Endothelial cell of umbilical vein (primary cell): Measurements from ENCODE around the gene USH2A. TPM values are rescaled to one million over a fixed set of nuclear protein-coding genes. Genes with fewer than 3 reads are reported as not detected.

ENCODE experiments used
- BruUV-seq: library from RNA; stranded (reverse); fragments of 400-500 nt; replicated peaks from 2 replicates; lab custom pipeline; 2021; lab: Mats Ljungman, UMichigan
- CTCF ChIA-PET: fragments of 300-600, 350-600 bp; sonication (Branson Sonifier 250); formaldehyde crosslinking; loops from one replicate; lab custom pipeline; 2021; ENCODE audit warnings: antibody characterized with exemption, inconsistent platforms; lab: Charles Lee
- POLR2A ChIA-PET: fragments of 300-600, 350-600 bp; sonication (Branson Sonifier 250); formaldehyde crosslinking; loops from one replicate; lab custom pipeline; 2021; ENCODE audit warnings: antibody characterized with exemption, inconsistent platforms; lab: Charles Lee
- DNase-seq: peaks from one replicate; pipeline ENCODE4 v3.0.0-alpha.2; 2011; ENCODE audit warnings: low read depth, low spot score
- FAIRE-seq: peaks from 2 replicates; lab custom pipeline; 2011; peaks lifted over from hg19 to GRCh38; lab: Jason Lieb, UNC
- H2AFZ ChIP-seq: 2 replicates; pipeline ENCODE4 v1.6.0; 2012; ENCODE audit warnings: low read depth, low read length, control low read depth, inconsistent platforms
- H3K27ac ChIP-seq: 2 replicates; pipeline ENCODE4 v1.5.1; 2011; ENCODE audit warnings: low read depth, mild to moderate bottlenecking, control low read depth, low read length, moderate library complexity; ENCODE audit not compliant: insufficient read depth
- H3K27me3 ChIP-seq, 2 experiments: 2 replicates each; pipeline versions ENCODE4 v1.6.0 to v1.6.1; 2011; ENCODE audit warnings: low read length in 2 of 2, mixed read lengths in 1 of 2; ENCODE audit not compliant: control insufficient read depth in 2 of 2, insufficient read depth in 2 of 2
- H3K36me3 ChIP-seq, 2 experiments: 2 replicates in 1 of 2; 3 replicates in 1 of 2; pipeline ENCODE4 v1.5.1; 2011; ENCODE audit warnings: low read length in 2 of 2, mild to moderate bottlenecking in 1 of 2, moderate library complexity in 1 of 2; ENCODE audit not compliant: control insufficient read depth in 2 of 2, insufficient read depth in 2 of 2; ENCODE audit errors: extremely low read depth in 1 of 2
- H3K4me1 ChIP-seq: 3 replicates; pipeline ENCODE4 v1.5.1; 2011; ENCODE audit warnings: mild to moderate bottlenecking, low read length; ENCODE audit not compliant: control insufficient read depth, insufficient read depth; ENCODE audit errors: extremely low read depth
- H3K4me2 ChIP-seq: 2 replicates; pipeline ENCODE4 v1.6.1; 2011; ENCODE audit warnings: low read length, control low read depth, mixed read lengths; ENCODE audit not compliant: insufficient read depth
- H3K4me3 ChIP-seq, 3 experiments: fragments of 200-600 bp in 1 of 3; sonication (generic), shearing (Covaris generic) in 1 of 3; replicated peaks in 1 of 3; 2 replicates each; pipeline ENCODE4 v1.5.1; 2011 to 2016; ENCODE audit warnings: control low read depth in 3 of 3, low read length in 3 of 3, mild to moderate bottlenecking in 2 of 3, inconsistent platforms in 1 of 3, low read depth in 1 of 3, moderate library complexity in 1 of 3; ENCODE audit not compliant: insufficient read depth in 1 of 3
- H3K79me2 ChIP-seq: 2 replicates; pipeline ENCODE4 v1.6.0; 2012; ENCODE audit warnings: low read length, inconsistent platforms; ENCODE audit not compliant: control insufficient read depth, insufficient read depth
- H3K9ac ChIP-seq: replicated peaks from 2 replicates; pipeline ENCODE3; 2011; ENCODE audit warnings: low read length, control low read depth; ENCODE audit not compliant: insufficient read depth; ENCODE audit errors: extremely low read depth
- H3K9me1 ChIP-seq: replicated peaks from 3 replicates; pipeline ENCODE4 v1.6.0; 2011; ENCODE audit warnings: mild to moderate bottlenecking, low read length; ENCODE audit not compliant: control insufficient read depth, insufficient read depth; ENCODE audit errors: extremely low read depth
- H3K9me3 ChIP-seq: replicated peaks from 2 replicates; pipeline ENCODE4 v1.5.1; 2012; ENCODE audit warnings: low read length, inconsistent platforms; ENCODE audit not compliant: control insufficient read depth, insufficient read depth
- H4K20me1 ChIP-seq: replicated peaks from 2 replicates; pipeline ENCODE3; 2011; ENCODE audit warnings: mild to moderate bottlenecking, low read length; ENCODE audit not compliant: control insufficient read depth, insufficient read depth; ENCODE audit errors: extremely low read depth
- FOS ChIP-seq: IDR thresholded peaks from 2 replicates; pipeline ENCODE4 v1.6.1; 2011; ENCODE audit warnings: mild to moderate bottlenecking, low read length, moderate library complexity, borderline replicate concordance; ENCODE audit not compliant: insufficient read depth
- GATA2 ChIP-seq: IDR thresholded peaks from 2 replicates; pipeline ENCODE4 v1.7.0; 2011; ENCODE audit warnings: low read depth, mild to moderate bottlenecking, moderate library complexity, mixed read lengths, low read length; ENCODE audit not compliant: insufficient read length, insufficient read depth
- JUN ChIP-seq: IDR thresholded peaks from 2 replicates; pipeline ENCODE4 v1.6.1; 2011; ENCODE audit warnings: borderline replicate concordance, low read depth; ENCODE audit not compliant: insufficient read length, insufficient read depth
- POLR2A ChIP-seq: IDR thresholded peaks from 2 replicates; pipeline ENCODE4 v1.6.1; 2012; ENCODE audit warnings: low read depth, mild to moderate bottlenecking, control low read depth, low read length
- dilution Hi-C: fragments of 300-500 bp; cut with MboI; formaldehyde crosslinking; loops from one replicate; pipeline ENCODE4 v1.15.0; 2019; ENCODE audit warnings: low sequenced_read_pairs; ENCODE audit not compliant: extremely low pct_ligation_motif_present
- intact Hi-C: fragments of 100-400 bp; cut with micrococcal nuclease; formaldehyde crosslinking; loops from one replicate; pipeline ENCODE4 v1.10.0; 2022
- polyA plus RNA-seq, 4 experiments: library from polyadenylated mRNA; depleted of rRNA in 3 of 4; stranded (reverse) in 3 of 4; unstranded in 1 of 4; fragments of >200 nt; gene quantifications; 2 replicates each; pipeline versions ENCODE4 v1.2.1 to v1.2.3, GENCODE V29; 2011 to 2012; ENCODE audit warnings: missing spikeins in 1 of 4
- total RNA-seq: library from RNA; stranded (reverse); gene quantifications from 2 replicates; pipeline ENCODE4 v1.2.3, GENCODE V29; 2021
- TF ChIP-seq, protein P1 (sequence below): IDR thresholded peaks from 2 replicates; pipeline ENCODE4 v1.6.1; 2011; ENCODE audit not compliant: insufficient read depth, insufficient read length
- TF ChIP-seq, protein P2 (sequence below), 2 donors: IDR thresholded peaks; 1 replicate in 1 of 2; 2 replicates in 1 of 2; pipeline ENCODE4 v1.5.1; 2011; ENCODE audit warnings: low read length in 2 of 2, mild to moderate bottlenecking in 2 of 2, moderate library complexity in 2 of 2, control low read depth in 1 of 2, inconsistent platforms in 1 of 2, low read depth in 1 of 2; ENCODE audit not compliant: insufficient read depth in 1 of 2; ENCODE audit errors: extremely low read depth in 1 of 2

USH2A gene
- total and polyA plus RNA-seq, 2 donors (not counting 3 experiments of a cell fraction or from before 2014, with no cell fraction given), result not detected

DNA sequence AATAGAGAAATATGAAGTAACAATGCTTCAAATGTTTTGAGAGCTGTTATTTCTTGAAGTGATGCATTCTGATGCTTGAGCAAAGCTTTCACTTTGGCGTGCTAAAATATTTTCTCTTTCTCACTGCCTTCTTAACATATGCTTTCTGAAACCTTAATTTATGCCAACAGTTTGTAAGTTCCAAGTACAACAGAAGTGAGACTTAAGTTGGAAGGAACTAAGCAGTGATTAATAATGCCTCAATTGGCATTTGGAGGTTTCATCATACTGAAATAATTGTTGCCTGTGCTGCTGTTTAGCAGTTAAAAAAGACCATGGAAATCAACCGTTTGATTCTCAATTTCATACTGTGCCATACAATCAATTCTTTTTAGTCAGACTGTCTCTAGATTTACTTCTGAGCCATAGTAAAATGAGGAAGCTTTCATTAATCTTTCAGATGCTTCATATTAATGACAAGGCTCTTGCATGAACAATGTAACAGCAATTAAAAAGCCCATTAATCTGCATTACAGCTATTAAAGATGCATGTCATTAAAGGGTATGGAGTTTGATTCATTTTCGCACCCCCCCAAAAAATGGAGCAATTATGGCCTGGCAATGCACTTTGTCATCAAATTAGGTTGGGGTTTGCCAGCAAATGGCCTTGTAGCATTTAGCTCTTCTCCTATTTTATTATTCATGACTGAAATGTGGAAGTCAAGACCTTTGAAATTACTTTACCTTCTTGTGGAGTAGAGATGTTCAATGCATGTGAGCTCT is 375.3 kb downstream of the USH2A start:
- Histone ChIP-seq H3K9me3 (peaks cover 7% of the 10 kb centered on the region), H3K9ac (no peak overlapping the region), H3K79me2 (no peaks in the 10 kb centered on the region), H3K27me3 (no peaks in the 10 kb centered on the region), H3K4me3 (no peak overlapping the region), H3K27ac (no peak overlapping the region), H3K4me1 (no peaks in the 10 kb centered on the region), H3K36me3 (no peaks in the 10 kb centered on the region), H3K4me2 (no peak overlapping the region), H4K20me1 (no peaks in the 10 kb centered on the region), H3K9me1 (no peaks in the 10 kb centered on the region), H2AFZ (no peak overlapping the region)
- no peak for FAIRE-seq
- ChIA-PET POLR2A (no interaction called here), CTCF (no interaction called here)
- TF ChIP-seq GATA2, result no peak
- dilution Hi-C loops, result no loop called here
- intact Hi-C loops, result no loop called here
- no peak for DNase-seq
- BruUV-seq, result no TSS peak

DNA sequence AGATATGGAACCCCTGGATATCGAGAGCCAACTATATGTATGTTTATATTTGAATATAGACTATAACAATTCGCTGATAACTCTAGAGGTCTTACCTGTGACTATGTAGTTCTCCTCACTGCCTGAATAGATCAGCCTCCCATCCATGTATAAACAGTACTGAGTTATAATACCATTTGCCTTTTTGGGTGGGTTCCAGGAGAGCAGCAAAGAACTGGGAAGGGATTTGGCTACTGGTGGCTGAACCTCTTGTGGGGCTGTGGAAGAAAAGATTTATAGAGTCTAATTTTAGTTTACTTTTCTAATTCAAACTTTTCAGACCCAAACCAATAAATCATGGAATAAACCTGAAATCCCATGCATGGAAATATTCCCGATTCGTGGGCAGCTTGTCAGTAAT is 376.9 kb downstream of the USH2A start:
- Histone ChIP-seq H3K9me3 (peaks cover 4% of the 10 kb centered on the region), H3K4me3 (no peak overlapping the region), H3K9me1 (no peaks in the 10 kb centered on the region), H3K4me2 (no peak overlapping the region), H3K36me3 (no peaks in the 10 kb centered on the region), H4K20me1 (no peaks in the 10 kb centered on the region), H3K9ac (no peak overlapping the region), H3K79me2 (no peaks in the 10 kb centered on the region), H3K27ac (no peak overlapping the region), H3K4me1 (no peaks in the 10 kb centered on the region), H3K27me3 (no peaks in the 10 kb centered on the region), H2AFZ (no peak overlapping the region)
- ChIA-PET POLR2A (no interaction called here), CTCF (no interaction called here)
- FAIRE-seq (no peak), DNase-seq (no peak)
- intact Hi-C loops, result no loop called here
- TF ChIP-seq, protein P1, sequence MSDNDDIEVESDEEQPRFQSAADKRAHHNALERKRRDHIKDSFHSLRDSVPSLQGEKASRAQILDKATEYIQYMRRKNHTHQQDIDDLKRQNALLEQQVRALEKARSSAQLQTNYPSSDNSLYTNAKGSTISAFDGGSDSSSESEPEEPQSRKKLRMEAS, result no peak
- no peak for TF ChIP-seq JUN
- TF ChIP-seq GATA2, result no peak
- no peak for TF ChIP-seq POLR2A
- TF ChIP-seq, protein P2, sequence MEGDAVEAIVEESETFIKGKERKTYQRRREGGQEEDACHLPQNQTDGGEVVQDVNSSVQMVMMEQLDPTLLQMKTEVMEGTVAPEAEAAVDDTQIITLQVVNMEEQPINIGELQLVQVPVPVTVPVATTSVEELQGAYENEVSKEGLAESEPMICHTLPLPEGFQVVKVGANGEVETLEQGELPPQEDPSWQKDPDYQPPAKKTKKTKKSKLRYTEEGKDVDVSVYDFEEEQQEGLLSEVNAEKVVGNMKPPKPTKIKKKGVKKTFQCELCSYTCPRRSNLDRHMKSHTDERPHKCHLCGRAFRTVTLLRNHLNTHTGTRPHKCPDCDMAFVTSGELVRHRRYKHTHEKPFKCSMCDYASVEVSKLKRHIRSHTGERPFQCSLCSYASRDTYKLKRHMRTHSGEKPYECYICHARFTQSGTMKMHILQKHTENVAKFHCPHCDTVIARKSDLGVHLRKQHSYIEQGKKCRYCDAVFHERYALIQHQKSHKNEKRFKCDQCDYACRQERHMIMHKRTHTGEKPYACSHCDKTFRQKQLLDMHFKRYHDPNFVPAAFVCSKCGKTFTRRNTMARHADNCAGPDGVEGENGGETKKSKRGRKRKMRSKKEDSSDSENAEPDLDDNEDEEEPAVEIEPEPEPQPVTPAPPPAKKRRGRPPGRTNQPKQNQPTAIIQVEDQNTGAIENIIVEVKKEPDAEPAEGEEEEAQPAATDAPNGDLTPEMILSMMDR (IDR thresholded peaks at IDR 0.05; ENCODE audit: extremely low read depth in 1 of 2, insufficient read depth in 1 of 2, low read depth in 1 of 2, low read length in 2 of 2), result no peak
- TF ChIP-seq FOS, result no peak
- BruUV-seq, result no TSS peak
- dilution Hi-C loops, result no loop called here
